Measurements from ENCODE around the gene ARFGEF2.

GRCh38 chr20:49006446-49006980 lies 85.0 kb downstream of the ARFGEF2 start:
- TF ChIP-seq CTCF (conservative IDR thresholded peaks at IDR 0.05; ENCODE audit: low read length) (no peak), EZH2phosphoT487 (IDR thresholded peaks at IDR 0.05; ENCODE audit: borderline replicate concordance) (no peak)

Measured in Loucy (cell line).